GM23248 (cell line): ENCODE results near the gene SIGMAR1.

Source experiments
- EZH2 ChIP-seq: fragments of 200-600 bp; sonication (generic); IDR thresholded peaks from 2 replicates; pipeline ENCODE4 v1.6.1; 2018; ENCODE audit warnings: antibody characterized with exemption, mild to moderate bottlenecking; ENCODE audit not compliant: insufficient read depth, poor library complexity, severe bottlenecking
- EZH2phosphoT487 ChIP-seq: fragments of 200-600 bp; sonication (generic); IDR thresholded peaks from 2 replicates; pipeline ENCODE4 v1.6.1; 2018; ENCODE audit warnings: antibody characterized with exemption, moderate library complexity, mild to moderate bottlenecking, low read depth; ENCODE audit not compliant: insufficient read depth

DNA sequence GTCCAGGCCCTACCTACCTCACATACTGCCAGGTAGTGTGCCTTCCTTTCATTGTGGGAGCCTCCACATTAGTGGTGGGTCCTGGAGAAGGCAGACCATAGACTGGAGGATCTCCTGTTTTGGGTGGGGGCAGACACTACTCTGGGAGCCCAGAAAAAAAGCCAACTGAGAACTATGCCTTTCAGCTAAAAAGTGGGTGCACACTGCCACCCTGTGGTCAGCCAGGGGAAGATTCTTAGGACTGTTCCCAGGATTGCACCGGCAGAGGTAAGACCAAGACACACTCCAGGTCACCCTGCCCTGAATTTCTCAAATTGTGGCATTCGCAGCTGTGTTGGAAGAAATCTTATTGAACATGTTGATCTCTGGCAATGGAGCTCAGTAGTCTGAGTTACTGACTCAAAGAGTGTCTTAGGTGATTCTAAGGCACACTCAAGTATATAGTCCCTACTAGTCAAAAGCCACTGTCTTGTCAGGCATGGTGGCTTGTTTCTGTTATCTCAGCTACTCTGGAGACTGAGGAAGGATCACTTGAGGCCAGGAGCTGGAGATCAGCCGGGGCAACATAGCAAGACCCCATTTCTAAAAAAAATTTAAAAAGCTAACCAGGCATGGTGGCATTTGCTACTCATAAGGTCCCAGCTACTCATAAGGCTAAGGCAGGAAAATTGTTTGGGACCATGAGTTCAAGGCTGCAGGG lies 3.6 kb downstream of the SIGMAR1 start:
- TF ChIP-seq EZH2phosphoT487 (no peak), EZH2 (no peak)
